Adrenal gland (tissue), 12 donors: ENCODE results near the gene ABCC6. TPM values are rescaled to one million over a fixed set of nuclear protein-coding genes. Genes with fewer than 3 reads are reported as not detected.

ENCODE experiments used
- DNase-seq, 7 donors: peaks; one replicate each; pipeline ENCODE4 v3.0.0-alpha.2; 2019 to 2020
- H3K27ac ChIP-seq, 5 donors: fragments of 200-600 bp; sonication (generic) in 4 of 5; 1 replicate in 3 of 5; 2 replicates in 2 of 5; pipeline versions ENCODE4 v1.5.1 to v1.8.0; 2016 to 2020; ENCODE audit warnings: mild to moderate bottlenecking in 1 of 5
- H3K27me3 ChIP-seq: fragments of 200-600 bp; 2 replicates; pipeline ENCODE4 v1.8.0; 2021
- H3K36me3 ChIP-seq, 2 donors: fragments of 200-600 bp; replicated peaks in 1 of 2; 1 replicate in 1 of 2; 2 replicates in 1 of 2; pipeline versions ENCODE4 v1.5.1 to v1.8.0; 2018 to 2022
- H3K4me1 ChIP-seq, 2 donors: fragments of 200-600 bp; replicated peaks in 1 of 2; 1 replicate in 1 of 2; 2 replicates in 1 of 2; pipeline versions ENCODE4 v1.5.1 to v1.8.0; 2018 to 2021
- H3K4me3 ChIP-seq, 4 donors: fragments of 200-600 bp; sonication (generic) in 3 of 4; one replicate each; pipeline ENCODE4 v1.5.1; 2016 to 2018
- H3K9me3 ChIP-seq, 3 donors: fragments of 200-600 bp; sonication (generic) in 1 of 3; replicated peaks in 1 of 3; 1 replicate in 2 of 3; 2 replicates in 1 of 3; pipeline versions ENCODE4 v1.5.1 to v1.8.0; 2016 to 2021
- POLR2A ChIP-seq, 2 donors: fragments of 450-650 bp; IDR thresholded peaks; one replicate each; pipeline ENCODE4 v1.6.1; 2017; ENCODE audit warnings: antibody characterized with exemption in 2 of 2, mild to moderate bottlenecking in 2 of 2, moderate library complexity in 1 of 2
- WGBS, 4 donors: extraction: QIAGEN DNeasy Blood & Tissue Kit in 2 of 4; methylation state at CpG; one replicate each; pipeline versions ENCODE4 v1.1.5 to v1.1.7; 2013 to 2017; 5-methylcytosine and 5-hydroxymethylcytosine counted together
- intact Hi-C, 2 donors: fragments of 100-400 bp; cut with DNase I; formaldehyde crosslinking; loops; one replicate each; pipeline versions ENCODE4 v1.14.1 to v1.15.0; 2022 to 2023
- polyA plus RNA-seq, 3 donors: library from polyadenylated mRNA; stranded (reverse); fragments of 200-250 nt in 2 of 3; fragments of 350-450 nt in 1 of 3; fragmentation: Illumina TruSeq in 1 of 3; extraction: RNeasy Lipid Tissue Mini Kit (QIAGEN cat#74804) in 1 of 3; gene quantifications; one replicate each; pipeline ENCODE4 v1.2.3, GENCODE V29; 2013 to 2014
- total RNA-seq, 9 donors: library from RNA; depleted of rRNA in 4 of 9; stranded (reverse); fragments of >200 nt in 4 of 9; fragments of 120-200 nt in 1 of 9; fragmentation: NEBNext Ultra II Directional in 1 of 9; extraction: Animal tissue kit (Norgen Biotek cat#: 25700) in 1 of 9; gene quantifications; one replicate each; pipeline versions ENCODE4 v1.1.0 to v1.2.4, GENCODE V29; 2013 to 2023
- TF ChIP-seq, protein P1 (sequence below), 6 experiments: fragments of 450-650 bp in 4 of 6; fragments of 200-600 bp in 2 of 6; sonication (generic) in 1 of 6; IDR thresholded peaks; 1 replicate in 5 of 6; 2 replicates in 1 of 6; pipeline versions ENCODE4 v1.5.1 to v1.8.0; 2016 to 2021; ENCODE audit warnings: antibody characterized with exemption in 6 of 6, mild to moderate bottlenecking in 2 of 6, moderate library complexity in 1 of 6
- donor health status: healthy with polysubstance abuse.
- donor health status: Bipolar disorder and iron deficiency.
- donor health status: DM: yes; HTN: yes; CAD: no.
- donor health status: DM: no; HTN: no; CAD: no.
- donor health status: DM: no; HTN: no; CAD: no.
- donor health status: DM: yes; HTN: yes; CAD: no.

Gene ABCC6
- total and polyA plus RNA-seq, 12 donors, result 0.79 to 32.2 (median 4.5) TPM

DNA sequence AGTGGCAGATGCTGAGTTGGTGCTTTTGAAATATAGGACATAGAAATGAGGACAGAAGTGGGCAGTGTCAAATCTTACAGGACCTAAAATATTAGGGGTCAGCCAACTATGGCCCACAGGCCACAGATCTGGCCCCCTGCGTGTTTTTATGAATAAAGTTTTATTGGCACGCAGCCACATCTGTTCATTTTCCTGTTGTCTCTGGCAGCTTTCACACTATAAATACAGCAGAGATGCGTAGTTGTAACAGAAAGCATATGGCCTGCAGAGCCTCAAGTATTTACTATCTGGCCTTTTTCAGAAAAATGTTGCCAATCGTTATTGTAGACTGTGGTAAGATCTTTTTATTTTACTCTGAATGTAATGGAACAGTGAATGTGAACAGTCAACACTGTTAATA, 82.8 kb downstream of the ABCC6 start:
- peaks cover 0 to 74% of the 10 kb centered on the region in 2 donors for H3K36me3 ChIP-seq
- TF ChIP-seq, protein P1, sequence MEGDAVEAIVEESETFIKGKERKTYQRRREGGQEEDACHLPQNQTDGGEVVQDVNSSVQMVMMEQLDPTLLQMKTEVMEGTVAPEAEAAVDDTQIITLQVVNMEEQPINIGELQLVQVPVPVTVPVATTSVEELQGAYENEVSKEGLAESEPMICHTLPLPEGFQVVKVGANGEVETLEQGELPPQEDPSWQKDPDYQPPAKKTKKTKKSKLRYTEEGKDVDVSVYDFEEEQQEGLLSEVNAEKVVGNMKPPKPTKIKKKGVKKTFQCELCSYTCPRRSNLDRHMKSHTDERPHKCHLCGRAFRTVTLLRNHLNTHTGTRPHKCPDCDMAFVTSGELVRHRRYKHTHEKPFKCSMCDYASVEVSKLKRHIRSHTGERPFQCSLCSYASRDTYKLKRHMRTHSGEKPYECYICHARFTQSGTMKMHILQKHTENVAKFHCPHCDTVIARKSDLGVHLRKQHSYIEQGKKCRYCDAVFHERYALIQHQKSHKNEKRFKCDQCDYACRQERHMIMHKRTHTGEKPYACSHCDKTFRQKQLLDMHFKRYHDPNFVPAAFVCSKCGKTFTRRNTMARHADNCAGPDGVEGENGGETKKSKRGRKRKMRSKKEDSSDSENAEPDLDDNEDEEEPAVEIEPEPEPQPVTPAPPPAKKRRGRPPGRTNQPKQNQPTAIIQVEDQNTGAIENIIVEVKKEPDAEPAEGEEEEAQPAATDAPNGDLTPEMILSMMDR (IDR thresholded peaks at IDR 0.05), result no peak
- TF ChIP-seq POLR2A (IDR thresholded peaks at IDR 0.05), result no peak
- no peak for DNase-seq
- WGBS, 4 donors, result 77 to 92% (median 86%) methylated on average over 4 of the region's 4 CpGs
- H3K27me3 ChIP-seq, result no peaks in the 10 kb centered on the region
- H3K4me1 ChIP-seq, result peaks cover 0 to 5% of the 10 kb centered on the region in 2 donors
- no peak overlapping the region for H3K4me3 ChIP-seq
- no peaks in the 10 kb centered on the region for H3K9me3 ChIP-seq
- no peak overlapping the region for H3K27ac ChIP-seq
- intact Hi-C loops, result no loop called here

DNA sequence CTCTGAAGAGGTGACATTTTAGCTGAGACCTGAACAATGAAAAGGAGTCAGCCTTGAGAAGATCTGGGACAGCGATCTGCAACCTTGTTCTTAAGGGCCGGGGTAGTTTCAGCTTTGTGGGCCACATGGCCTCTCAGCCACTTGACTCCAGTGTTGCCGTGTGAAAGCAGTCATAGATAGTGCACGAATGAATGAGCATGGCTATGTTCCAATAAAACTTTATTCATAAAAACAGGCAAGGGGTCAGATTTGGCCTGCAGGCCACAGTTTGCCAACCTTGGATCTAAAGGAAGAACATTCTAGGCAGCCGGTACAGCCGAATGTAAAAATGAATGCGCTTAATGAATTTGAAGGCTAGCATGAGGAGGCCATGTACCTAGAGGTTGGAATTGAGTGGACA, 83.5 kb downstream of the ABCC6 start:
- H3K27ac ChIP-seq, result no peak overlapping the region
- peaks cover 0 to 5% of the 10 kb centered on the region in 2 donors for H3K4me1 ChIP-seq
- no peak for DNase-seq
- WGBS, 4 donors, result 83 to 94% (median 90%) methylated on average over 7 of the region's 7 CpGs
- TF ChIP-seq, protein P1 (IDR thresholded peaks at IDR 0.05), result no peak
- no peak for TF ChIP-seq POLR2A (IDR thresholded peaks at IDR 0.05)
- no peaks in the 10 kb centered on the region for H3K27me3 ChIP-seq
- no peaks in the 10 kb centered on the region for H3K9me3 ChIP-seq
- intact Hi-C loops, result no loop called here
- H3K4me3 ChIP-seq, result no peak overlapping the region
- H3K36me3 ChIP-seq, result peaks cover 0 to 81% of the 10 kb centered on the region in 2 donors

DNA sequence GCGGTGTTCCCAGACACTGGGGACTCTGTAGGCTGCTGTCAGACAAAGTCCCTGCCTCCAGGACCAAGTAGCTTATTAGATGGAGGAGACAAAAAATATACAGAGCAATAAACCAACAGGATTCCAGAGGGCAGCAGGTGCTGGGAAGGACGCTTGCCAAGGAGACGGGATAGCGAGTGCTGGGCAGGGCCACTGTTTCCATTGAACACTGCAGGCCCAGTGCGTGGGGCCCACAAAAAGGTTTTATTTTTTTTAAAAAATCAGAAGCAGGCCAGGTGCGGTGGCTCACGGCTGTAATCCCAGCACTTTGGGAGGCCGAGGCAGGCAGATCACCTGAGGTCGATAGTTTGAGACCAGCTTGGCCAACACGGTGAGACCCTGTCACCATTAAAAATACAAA, 84.2 kb downstream of the ABCC6 start:
- intact Hi-C loops, result no loop called here
- TF ChIP-seq POLR2A (IDR thresholded peaks at IDR 0.05), result no peak
- TF ChIP-seq, protein P1 (IDR thresholded peaks at IDR 0.05), result no peak
- no peak overlapping the region for H3K4me3 ChIP-seq
- peaks cover 0 to 5% of the 10 kb centered on the region in 2 donors for H3K4me1 ChIP-seq
- 96 to 98% (median 97%) methylated on average over 10 of the region's 10 CpGs for WGBS, 4 donors
- H3K27ac ChIP-seq, result no peak overlapping the region
- H3K9me3 ChIP-seq, result no peaks in the 10 kb centered on the region
- DNase-seq, result no peak
- peaks cover 0 to 85% of the 10 kb centered on the region in 2 donors for H3K36me3 ChIP-seq
- no peaks in the 10 kb centered on the region for H3K27me3 ChIP-seq

DNA sequence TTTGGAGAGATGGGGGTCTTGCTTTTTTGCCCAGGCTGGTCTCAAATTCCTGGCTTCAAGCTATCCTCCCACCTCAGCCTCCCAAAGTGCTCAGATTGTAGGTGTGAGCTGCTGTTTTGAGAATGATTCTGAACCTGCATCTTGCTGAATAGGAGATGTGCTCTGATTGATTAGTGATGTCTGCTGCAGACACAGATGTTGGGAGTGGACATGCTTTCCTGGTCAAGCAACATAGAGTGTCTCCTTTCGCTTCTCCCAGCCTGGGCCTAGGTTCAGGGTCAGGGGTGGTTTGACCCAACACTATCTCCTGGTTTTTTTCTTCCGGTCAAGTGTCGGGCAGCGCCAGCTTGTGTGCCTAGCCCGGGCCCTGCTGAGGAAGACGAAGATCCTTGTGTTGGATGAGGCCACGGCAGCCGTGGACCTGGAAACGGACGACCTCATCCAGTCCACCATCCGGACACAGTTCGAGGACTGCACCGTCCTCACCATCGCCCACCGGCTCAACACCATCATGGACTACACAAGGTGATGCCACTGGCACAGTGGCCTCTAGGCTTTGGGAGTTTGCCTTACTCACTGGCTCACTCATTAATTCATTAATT, 85.2 kb downstream of the ABCC6 start:
- Histone ChIP-seq H3K9me3 (no peaks in the 10 kb centered on the region), H3K4me1 (peaks cover 0 to 5% of the 10 kb centered on the region in 2 donors), H3K4me3 (no peak overlapping the region), H3K36me3 (peaks cover 0 to 80% of the 10 kb centered on the region in 2 donors), H3K27ac (no peak overlapping the region), H3K27me3 (no peaks in the 10 kb centered on the region)
- TF ChIP-seq POLR2A (IDR thresholded peaks at IDR 0.05), result no peak
- TF ChIP-seq, protein P1 (IDR thresholded peaks at IDR 0.05), result no peak
- no peak for DNase-seq
- intact Hi-C loops, result no loop called here
- 94 to 98% (median 96%) methylated on average over 11 to 15 of the region's 15 CpGs for WGBS, 4 donors
